Measurements from ENCODE around the gene CLASP2.

- TF ChIP-seq EZH2 (IDR thresholded peaks at IDR 0.05; ENCODE audit: insufficient read depth, poor library complexity, severe bottlenecking) (no peak), EZH2phosphoT487 (IDR thresholded peaks at IDR 0.05; ENCODE audit: insufficient read depth, low read depth) (no peak)
Observed at GRCh38 chr3:33658621-33658990, 59.4 kb downstream of the CLASP2 start.

Data from GM23248 (cell line).